Measurements from ENCODE around the gene PSMC5. TPM values are rescaled to one million over a fixed set of nuclear protein-coding genes. Genes with fewer than 3 reads are reported as not detected.
"Not testable (repeated sequence)": the region's sequence is repeated elsewhere in the genome, so short reads cannot be mapped to it uniquely, and the experiment has no call there.

The PSMC5 gene
- total RNA-seq, 2 experiments from 2014 or later, result 178 to 187 TPM

DNA sequence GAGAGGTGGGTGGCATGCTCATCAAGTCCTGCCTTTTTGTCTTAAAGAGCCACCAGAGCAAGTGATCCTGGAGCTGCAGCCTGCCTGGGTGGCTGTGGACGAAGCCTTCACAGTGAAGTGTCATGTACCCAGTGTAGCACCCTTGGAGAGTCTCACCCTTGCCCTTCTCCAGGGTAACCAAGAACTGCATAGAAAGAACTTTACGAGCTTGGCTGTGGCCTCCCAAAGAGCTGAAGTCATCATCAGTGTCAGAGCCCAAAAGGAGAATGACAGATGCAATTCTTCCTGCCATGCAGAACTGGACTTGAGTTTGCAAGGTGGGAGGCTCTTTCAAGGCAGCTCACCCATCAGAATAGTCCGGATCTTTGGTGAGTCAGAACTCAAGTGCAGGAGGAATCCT lies 32.0 kb downstream of the PSMC5 start:
- H3K27me3 Mint-ChIP-seq, result no peaks in the 10 kb centered on the region
- DNase-seq, result no peak
- no peak overlapping the region for H3K4me3 Mint-ChIP-seq
- H3K27ac Mint-ChIP-seq, result no peak overlapping the region
- H3K4me1 Mint-ChIP-seq, result no peaks in the 10 kb centered on the region
- no peaks in the 10 kb centered on the region for H3K36me3 Mint-ChIP-seq
- no peaks in the 10 kb centered on the region for H3K9me3 Mint-ChIP-seq

DNA sequence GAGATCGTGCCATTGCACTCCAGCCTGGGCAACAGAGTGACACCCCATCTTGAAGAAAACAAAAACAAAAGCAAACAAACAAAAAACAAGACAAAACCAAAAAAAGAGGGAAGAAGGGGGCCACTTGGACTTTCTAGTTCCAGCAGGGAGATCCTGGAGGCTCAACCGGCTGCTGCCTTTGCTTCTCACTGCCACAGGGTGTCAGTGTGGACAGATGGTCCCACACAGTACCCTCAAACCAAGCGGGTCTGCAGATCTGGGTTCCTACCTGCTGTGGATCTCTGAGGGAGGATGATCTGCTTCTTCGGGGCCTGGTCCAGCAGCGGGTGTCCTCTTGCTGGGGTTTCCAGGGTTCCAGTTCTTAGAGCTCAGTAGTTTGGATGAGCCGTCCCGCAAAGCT lies 39.4 kb downstream of the PSMC5 start:
- not testable (repeated sequence) for H3K27me3 Mint-ChIP-seq, H3K36me3 Mint-ChIP-seq, DNase-seq, H3K4me1 Mint-ChIP-seq, H3K4me3 Mint-ChIP-seq, H3K27ac Mint-ChIP-seq, H3K9me3 Mint-ChIP-seq

DNA sequence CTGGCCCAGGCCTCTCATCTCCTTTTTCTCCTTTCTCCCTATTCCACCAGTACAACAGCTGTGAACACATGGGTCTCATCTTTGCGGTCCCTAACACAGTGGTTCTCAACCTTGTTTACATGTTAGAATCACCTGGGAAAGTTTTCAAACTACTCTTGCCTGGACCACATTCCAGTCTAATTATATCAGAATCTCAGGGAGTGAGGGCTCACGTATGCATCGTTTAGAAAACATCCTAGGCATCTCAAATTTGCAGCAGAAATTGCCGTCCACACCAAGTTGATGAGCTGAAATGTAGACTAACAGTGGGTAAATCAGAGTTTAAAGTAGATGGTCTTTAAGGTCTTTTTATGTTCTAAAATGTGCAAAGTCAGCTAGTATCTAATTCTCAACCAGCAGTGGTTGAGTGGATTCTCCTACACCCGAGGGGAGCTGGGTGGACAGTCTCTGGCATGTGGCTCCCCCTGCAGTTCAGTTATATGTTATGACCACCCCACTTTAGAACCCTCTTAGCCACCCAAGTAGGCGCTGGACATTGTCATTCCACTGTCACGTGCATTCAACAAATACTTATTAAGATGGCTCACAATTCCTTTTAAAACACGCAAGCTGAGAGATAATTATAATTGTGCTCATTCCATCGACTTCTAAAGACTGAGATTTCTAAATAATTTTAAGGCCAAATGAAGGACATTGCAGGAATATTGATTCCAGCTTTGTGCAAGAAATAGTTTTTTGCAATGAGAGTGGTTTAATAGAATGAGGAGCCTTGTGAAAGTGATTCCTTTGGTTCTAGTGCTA lies 42.5 kb downstream of the PSMC5 start:
- not testable (repeated sequence) for H3K27me3 Mint-ChIP-seq, DNase-seq, H3K4me3 Mint-ChIP-seq, H3K4me1 Mint-ChIP-seq, H3K9me3 Mint-ChIP-seq, H3K36me3 Mint-ChIP-seq, H3K27ac Mint-ChIP-seq

DNA sequence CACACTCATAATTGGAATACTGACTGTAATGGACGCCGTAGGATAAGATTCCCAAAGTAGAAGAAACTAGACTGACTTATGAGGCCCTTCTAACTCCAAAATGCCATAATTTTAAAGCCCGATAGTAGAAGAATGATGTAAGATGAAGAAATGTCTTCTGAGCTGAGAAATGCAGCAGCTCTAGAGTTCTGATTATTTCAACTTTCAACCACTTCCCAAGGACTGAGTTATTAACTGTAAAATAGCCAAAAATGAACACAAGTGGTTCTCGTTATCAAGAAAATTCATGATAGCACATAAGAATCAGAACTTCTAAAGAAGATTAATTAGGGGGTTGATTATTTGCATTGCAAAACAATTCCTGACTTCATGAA lies 43.0 kb downstream of the PSMC5 start:
- H3K27ac Mint-ChIP-seq, DNase-seq, H3K36me3 Mint-ChIP-seq, H3K27me3 Mint-ChIP-seq, H3K9me3 Mint-ChIP-seq, H3K4me1 Mint-ChIP-seq, H3K4me3 Mint-ChIP-seq: not testable (repeated sequence)

DNA sequence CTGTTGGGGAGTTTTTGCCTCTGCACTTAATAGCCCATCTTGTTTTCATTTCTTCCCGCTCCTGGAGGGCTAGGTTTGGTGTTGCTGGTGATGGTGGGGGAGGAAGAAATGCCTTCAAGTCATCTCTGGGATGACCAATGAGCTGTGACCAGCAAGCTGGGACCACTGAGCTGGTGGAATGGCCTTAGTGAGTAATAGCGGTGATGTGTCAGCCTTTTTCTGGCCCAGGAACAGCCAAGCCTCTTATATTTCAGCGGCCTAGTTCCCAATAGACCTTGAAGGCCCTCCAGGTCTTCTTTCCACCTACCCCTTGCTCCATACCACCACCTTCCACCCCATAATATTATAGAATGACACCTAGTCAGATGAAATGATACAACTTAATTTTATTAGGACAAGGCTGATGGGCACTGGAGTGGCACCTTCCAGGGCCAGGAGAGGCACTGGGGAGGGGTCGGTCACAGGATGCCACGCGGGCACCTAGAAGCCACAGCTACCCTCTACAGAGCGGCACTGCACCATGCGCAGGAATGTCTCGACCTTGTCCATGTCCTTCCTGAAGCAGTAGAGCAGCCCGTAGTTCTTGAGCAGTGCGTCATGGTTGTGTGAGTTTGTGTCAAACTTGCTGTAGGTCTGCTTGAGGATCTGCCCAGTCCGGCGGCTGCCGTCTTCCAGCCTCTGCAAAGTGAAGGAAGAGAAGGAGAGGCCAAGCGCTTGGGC lies 44.6 kb downstream of the PSMC5 start:
- H3K36me3 Mint-ChIP-seq, H3K9me3 Mint-ChIP-seq: not testable (repeated sequence)

DNA sequence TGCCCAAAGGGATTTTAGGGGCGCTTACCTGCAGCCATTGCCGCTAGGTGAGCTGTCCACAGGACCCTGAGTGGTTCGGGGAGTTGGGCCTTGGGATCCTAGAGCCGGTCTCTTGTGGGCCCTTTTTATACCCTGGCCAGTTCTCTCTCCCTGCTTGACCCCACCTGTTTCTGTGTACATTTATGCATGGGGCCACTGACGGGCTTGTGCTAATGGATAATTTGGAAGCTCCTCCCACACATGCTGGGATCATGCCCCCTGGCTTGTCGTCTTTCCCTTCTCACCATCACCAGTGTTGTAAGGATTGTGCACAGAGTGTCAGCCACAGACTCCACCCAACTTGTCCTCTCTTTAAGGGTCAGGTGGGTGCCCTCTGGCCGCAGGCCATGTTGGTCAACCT lies 46.3 kb downstream of the PSMC5 start, which contains the start of gene CSH2:
TSS of gene CSH2 (minus strand) at position 101 of the 400 bp plus-strand sequence. CDS start at position 38, 63 bp downstream.
- H3K9me3 Mint-ChIP-seq, H3K4me3 Mint-ChIP-seq, H3K27ac Mint-ChIP-seq, H3K36me3 Mint-ChIP-seq, H3K4me1 Mint-ChIP-seq, DNase-seq, H3K27me3 Mint-ChIP-seq: not testable (repeated sequence)

More for the DNA sequence above, 44.6 kb downstream of the PSMC5 start:
- not testable (repeated sequence) for DNase-seq, H3K27ac Mint-ChIP-seq, H3K4me3 Mint-ChIP-seq, H3K4me1 Mint-ChIP-seq, H3K27me3 Mint-ChIP-seq

DNA sequence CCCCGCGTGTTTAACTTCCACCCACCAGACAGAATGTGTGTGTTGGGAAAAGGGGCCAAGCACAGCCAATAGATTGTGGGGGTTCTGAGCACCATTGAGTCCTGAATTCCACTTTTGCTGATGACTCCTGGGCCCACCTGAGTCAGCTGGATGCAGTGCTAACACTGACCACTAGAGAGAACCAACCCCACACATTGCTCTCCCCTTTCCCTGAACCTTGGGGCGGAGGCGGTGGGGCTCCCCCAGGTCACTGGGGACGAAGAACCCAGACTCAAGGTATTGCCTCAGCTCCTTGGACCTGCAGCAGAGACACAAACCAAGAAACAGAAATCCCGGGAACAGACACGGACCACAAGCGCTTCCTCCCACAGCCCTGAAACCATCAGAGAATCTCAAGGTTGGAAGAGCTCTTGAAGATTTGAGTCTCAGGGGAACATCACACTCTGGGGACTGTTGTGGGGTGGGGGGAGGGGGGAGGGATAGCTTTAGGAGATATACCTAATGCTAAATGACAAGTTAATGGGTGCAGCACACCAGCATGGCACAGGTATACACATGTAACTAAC lies 46.9 kb downstream of the PSMC5 start:
- not testable (repeated sequence) for H3K27me3 Mint-ChIP-seq, H3K9me3 Mint-ChIP-seq, H3K4me1 Mint-ChIP-seq, DNase-seq, H3K4me3 Mint-ChIP-seq, H3K36me3 Mint-ChIP-seq, H3K27ac Mint-ChIP-seq

DNA sequence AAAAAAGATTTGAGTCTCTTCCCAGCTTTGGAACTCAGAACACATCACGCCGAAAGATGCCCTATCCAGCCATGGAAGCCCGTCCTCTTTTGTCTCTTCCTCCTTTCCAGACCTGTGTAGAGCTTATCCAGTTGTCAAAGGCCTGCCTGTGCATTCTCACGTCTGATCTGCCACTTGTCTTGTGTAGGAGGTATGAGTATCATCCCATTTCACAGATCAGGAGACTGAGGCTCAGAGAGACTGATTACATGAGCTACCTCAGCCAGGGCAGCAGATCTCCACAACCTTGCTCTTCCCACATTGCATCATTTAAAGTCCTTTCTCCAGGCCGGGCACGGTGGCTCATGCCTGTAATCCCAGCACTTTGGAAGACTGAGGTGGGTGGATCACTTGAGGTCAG lies 47.5 kb downstream of the PSMC5 start:
- DNase-seq, H3K4me3 Mint-ChIP-seq, H3K27ac Mint-ChIP-seq, H3K36me3 Mint-ChIP-seq, H3K9me3 Mint-ChIP-seq, H3K27me3 Mint-ChIP-seq, H3K4me1 Mint-ChIP-seq: not testable (repeated sequence)

DNA sequence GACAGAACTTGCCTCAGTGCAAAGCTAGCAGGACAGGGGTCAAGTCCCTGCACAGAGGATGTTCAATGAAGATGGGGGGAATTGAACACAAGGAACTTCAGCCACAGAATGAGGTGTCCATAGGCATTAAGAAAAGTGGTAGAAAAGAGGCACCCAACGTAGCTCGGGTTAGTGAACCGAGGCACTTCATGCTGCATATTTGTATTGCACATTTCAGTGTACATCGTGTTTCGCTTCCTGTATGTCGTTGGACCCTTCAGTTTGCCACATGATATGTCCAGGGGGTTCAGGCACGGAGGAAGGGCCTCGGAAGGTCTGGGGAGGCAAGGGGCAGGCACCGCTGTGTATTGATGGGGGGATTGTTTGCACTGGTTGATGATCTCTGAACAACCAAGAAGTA lies 51.2 kb downstream of the PSMC5 start:
- H3K4me3 Mint-ChIP-seq, DNase-seq, H3K27ac Mint-ChIP-seq, H3K4me1 Mint-ChIP-seq, H3K9me3 Mint-ChIP-seq, H3K27me3 Mint-ChIP-seq, H3K36me3 Mint-ChIP-seq: not testable (repeated sequence)

DNA sequence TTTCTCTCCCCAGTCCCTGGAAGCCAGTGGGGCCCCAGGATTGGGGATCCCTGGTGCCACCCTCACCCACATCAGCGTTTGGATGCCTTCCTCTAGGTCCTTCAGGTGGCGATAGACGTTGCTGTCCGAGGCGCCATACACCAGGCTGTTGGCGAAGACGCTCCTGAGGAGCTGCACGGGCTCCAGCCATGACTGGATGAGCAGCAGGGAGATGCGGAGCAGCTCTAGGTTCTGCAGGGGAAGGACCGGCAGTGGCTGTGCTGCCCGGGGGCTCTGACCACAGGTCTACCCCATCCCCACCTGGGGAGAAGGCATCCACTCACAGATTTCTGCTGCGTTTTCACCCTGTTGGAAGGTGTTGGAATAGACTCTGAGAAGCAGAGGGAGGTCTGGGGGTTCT lies 53.5 kb downstream of the PSMC5 start:
- Mint-ChIP-seq H3K27me3 (peaks cover 4% of the 10 kb centered on the region), H3K4me1 (peaks cover 2% of the 10 kb centered on the region), H3K27ac (no peak overlapping the region), H3K4me3 (no peak overlapping the region), H3K9me3 (no peaks in the 10 kb centered on the region), H3K36me3 (no peaks in the 10 kb centered on the region)
- DNase-seq, result no peak

DNA sequence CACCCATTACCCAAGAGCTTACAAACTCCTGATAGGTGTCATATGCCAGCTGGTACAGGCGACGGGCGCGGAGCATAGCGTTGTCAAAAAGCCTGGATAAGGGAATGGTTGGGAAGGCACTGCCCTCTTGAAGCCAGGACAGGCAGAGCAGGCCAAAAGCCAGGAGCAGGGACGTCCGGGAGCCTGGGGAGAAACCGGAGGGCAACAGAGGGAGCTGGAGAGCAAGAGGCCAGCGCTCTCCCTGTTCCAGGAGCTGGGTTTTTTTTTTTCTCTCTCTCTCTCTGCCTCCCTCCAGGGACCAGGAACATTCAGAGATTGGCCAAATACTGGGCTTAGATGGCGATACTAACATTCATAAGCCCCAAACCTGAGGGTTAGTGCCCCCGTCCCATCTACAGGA lies 54.1 kb downstream of the PSMC5 start:
- H3K27me3 Mint-ChIP-seq, H3K36me3 Mint-ChIP-seq, H3K9me3 Mint-ChIP-seq, H3K4me3 Mint-ChIP-seq, DNase-seq, H3K4me1 Mint-ChIP-seq, H3K27ac Mint-ChIP-seq: not testable (repeated sequence)

Other genes with a start within 250 kb of the PSMC5 start
- 10 to 100 TPM; 38.3 to 39.6 TPM for gene TACO1, start 226.5 kb upstream of the PSMC5 start, total RNA-seq
- gene MAP3K3, start 205.0 kb upstream of the PSMC5 start, total RNA-seq, result 10 to 100 TPM; 20.1 to 20.8 TPM
- gene LIMD2, start 127.3 kb upstream of the PSMC5 start, total RNA-seq, result 100 to 1,000 TPM; 173 to 179 TPM
- gene STRADA, start 85.6 kb upstream of the PSMC5 start, total RNA-seq, result 10 to 100 TPM; 39.1 to 40.9 TPM
- 10 to 100 TPM; 91.6 to 93.5 TPM for gene CCDC47, start 53.8 kb upstream of the PSMC5 start, total RNA-seq
- 100 to 1,000 TPM; 105 to 107 TPM for gene DDX42, start 53.3 kb upstream of the PSMC5 start, total RNA-seq
- gene FTSJ3, start 232 bp downstream of the PSMC5 start, total RNA-seq, result 10 to 100 TPM; 91.2 to 91.5 TPM
- gene SMARCD2, start 15.3 kb downstream of the PSMC5 start, total RNA-seq, result 10 to 100 TPM; 91.6 to 93.5 TPM
- gene CSH2, start 46.2 kb downstream of the PSMC5 start, total RNA-seq, result not detected
- gene GH2, start 54.5 kb downstream of the PSMC5 start, total RNA-seq, result not detected
- gene CSH1, start 69.1 kb downstream of the PSMC5 start, total RNA-seq, result not detected
- not detected for gene CSHL1, start 83.8 kb downstream of the PSMC5 start, total RNA-seq
- gene GH1, start 91.4 kb downstream of the PSMC5 start, total RNA-seq, result not detected
- 10 to 100 TPM; 28.8 to 30.5 TPM for gene CD79B, start 104.9 kb downstream of the PSMC5 start, total RNA-seq
- gene SCN4A, start 145.5 kb downstream of the PSMC5 start, total RNA-seq, result under 1 TPM; 0.14 to 0.31 TPM
- under 1 TPM; 0.36 to 0.93 TPM for gene PRR29, start 170.9 kb downstream of the PSMC5 start, total RNA-seq
- gene ICAM2, start 193.2 kb downstream of the PSMC5 start, total RNA-seq, result 10 to 100 TPM; 52.9 to 54.5 TPM

Data from activated naive CD8-positive, alpha-beta T cell treated with anti-CD3 and anti-CD28 coated beads for 36 hours (primary cell).